ENCODE data around the gene ABL1.

ABL1 gene

DNA sequence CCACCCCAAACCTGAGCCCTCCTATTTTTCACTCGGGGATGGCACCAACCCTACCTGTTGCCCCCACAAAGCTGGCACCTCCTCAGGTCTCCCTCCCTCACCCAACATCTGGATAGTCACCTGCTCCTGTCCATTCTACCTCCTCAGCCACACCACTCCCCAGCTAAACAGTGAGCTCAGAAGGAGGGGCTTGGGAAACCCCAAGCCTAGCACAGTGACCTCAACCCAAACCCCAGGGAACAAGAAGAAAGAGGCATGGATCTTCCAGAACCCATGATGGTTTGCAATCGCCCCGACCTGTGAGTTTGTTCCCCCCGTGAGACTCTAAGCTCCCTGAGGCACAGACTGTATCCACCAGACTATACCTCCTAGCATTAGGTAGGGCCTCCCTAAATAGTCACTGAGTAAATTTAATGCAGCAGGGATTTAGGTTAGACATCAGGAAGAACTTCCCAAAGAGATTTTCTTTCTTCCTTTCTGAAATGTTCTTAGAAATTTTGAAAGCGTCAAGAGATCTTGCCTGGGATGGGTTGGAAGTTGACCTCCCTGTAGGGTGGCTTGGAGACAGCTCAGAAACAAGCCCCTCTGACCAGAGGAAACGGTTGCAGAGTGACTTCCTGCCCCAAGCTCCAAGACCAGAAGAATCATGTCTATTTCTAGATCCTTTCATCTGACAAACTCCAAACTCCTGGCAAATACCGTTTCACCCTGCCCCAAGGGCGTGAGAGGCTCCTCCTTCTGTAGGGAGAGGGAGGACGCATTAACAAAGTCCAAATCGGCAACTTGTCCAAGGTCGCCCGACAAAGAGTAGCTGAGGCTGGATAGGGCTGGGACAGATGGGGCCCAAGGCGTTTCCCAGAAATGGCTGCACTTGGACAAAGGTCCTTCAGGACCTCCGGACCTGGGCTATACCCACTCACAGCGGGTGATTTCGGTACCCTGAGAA lies 99.9 kb downstream of the ABL1 start:
- no peak for DNase-seq (ENCODE audit: low read depth)
- TF ChIP-seq CTCF (IDR thresholded peaks at IDR 0.05; ENCODE audit: low read depth, low read length, missing control alignments), result no peak
- H3K4me3 ChIP-seq (ENCODE audit: low read depth, low read length), result no peak overlapping the region

GRCh38 chr9:130935648-130936271 lies 100.7 kb downstream of the ABL1 start:
- no peak for TF ChIP-seq CTCF (IDR thresholded peaks at IDR 0.05; ENCODE audit: low read depth, low read length, missing control alignments)
- no peak overlapping the region for H3K4me3 ChIP-seq (ENCODE audit: low read depth, low read length)
- no peak for DNase-seq (ENCODE audit: low read depth)

DNA sequence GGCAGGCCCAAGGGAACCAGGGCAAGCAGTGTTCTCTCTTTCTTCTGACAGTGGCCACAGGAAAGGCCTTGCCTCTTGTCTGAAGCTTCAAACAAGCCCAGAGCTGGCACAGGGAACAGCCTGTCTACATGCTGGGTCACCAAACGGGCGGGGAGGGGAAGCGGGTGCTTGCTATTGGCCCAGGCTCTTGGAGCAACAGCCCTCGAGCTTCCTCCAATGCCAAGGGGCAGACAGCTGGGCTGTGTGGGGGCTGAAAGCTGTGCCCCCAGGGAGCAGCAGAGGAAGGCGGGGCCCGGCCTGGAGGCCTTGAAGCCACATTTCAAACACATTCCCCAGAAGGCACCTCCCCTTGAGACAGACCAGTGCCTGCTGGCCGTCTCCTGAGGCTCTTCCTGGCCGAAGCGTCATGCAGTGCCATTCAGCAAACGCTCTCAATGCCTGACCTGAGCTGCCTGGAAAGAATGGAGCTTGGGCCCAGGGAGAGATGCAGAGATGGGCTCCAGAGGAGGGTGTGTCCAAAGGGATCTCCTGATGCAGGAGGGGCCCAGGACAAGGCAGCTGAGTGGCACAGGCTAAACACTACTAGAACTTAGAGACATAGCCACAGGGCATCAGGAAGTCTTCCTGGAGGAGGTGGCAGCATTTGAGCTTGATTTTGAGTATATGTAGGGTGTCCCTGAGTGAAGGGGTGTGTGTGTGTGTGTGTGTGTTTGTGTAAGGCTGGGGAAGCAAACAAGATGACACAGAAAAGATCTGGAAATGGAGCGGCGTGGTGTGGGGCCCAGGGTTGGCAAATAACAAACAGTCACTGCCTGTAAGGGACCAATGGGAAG lies 101.4 kb downstream of the ABL1 start:
- H3K4me3 ChIP-seq (ENCODE audit: low read depth, low read length), result no peak overlapping the region
- TF ChIP-seq CTCF (IDR thresholded peaks at IDR 0.05; ENCODE audit: low read depth, low read length, missing control alignments), result no peak
- DNase-seq (ENCODE audit: low read depth), result no peak

Measured in GM12864 (cell line).